Measurements from ENCODE around the gene USP6. TPM values are rescaled to one million over a fixed set of nuclear protein-coding genes. Genes with fewer than 3 reads are reported as not detected.
"Not testable (repeated sequence)": the region's sequence is repeated elsewhere in the genome, so short reads cannot be mapped to it uniquely, and the experiment has no call there.

The USP6 gene
- total and polyA plus RNA-seq, 4 donors = under 0.01 to 0.18 (median 0.05) TPM; not detected in 1

- DNase-seq (ENCODE audit: low spot score); H3K9ac ChIP-seq (ENCODE audit: low read depth in 1 of 2, low read length in 2 of 2); H3K36me3 ChIP-seq (ENCODE audit: control insufficient read depth in 4 of 4, insufficient read depth in 3 of 4, low read depth in 1 of 4, low read length in 3 of 4); H3K4me1 ChIP-seq (ENCODE audit: control insufficient read depth in 4 of 4, insufficient read depth in 4 of 4, low read length in 3 of 4); H3K27me3 ChIP-seq (ENCODE audit: control insufficient read depth in 4 of 4, insufficient read depth in 4 of 4, low read length in 3 of 4); H3K27ac ChIP-seq (ENCODE audit: low read depth in 1 of 2, low read length in 2 of 2); H3K4me3 ChIP-seq (ENCODE audit: low read depth in 1 of 3, low read length in 3 of 3); H3K9me3 ChIP-seq (ENCODE audit: control insufficient read depth in 4 of 4, low read length in 3 of 4): not testable (repeated sequence)
- WGBS = 88% methylated on average over 14 of the region's 14 CpGs
These were observed 21.0 kb downstream of the USP6 start for GRCh38 chr17:5136580-5137412.

- not testable (repeated sequence) for H3K4me3 ChIP-seq (ENCODE audit: low read depth in 1 of 3, low read length in 3 of 3); H3K27ac ChIP-seq (ENCODE audit: low read depth in 1 of 2, low read length in 2 of 2); H3K4me1 ChIP-seq (ENCODE audit: control insufficient read depth in 4 of 4, insufficient read depth in 4 of 4, low read length in 3 of 4); H3K9ac ChIP-seq (ENCODE audit: low read depth in 1 of 2, low read length in 2 of 2); H3K36me3 ChIP-seq (ENCODE audit: control insufficient read depth in 4 of 4, insufficient read depth in 3 of 4, low read depth in 1 of 4, low read length in 3 of 4); H3K9me3 ChIP-seq (ENCODE audit: control insufficient read depth in 4 of 4, low read length in 3 of 4); H3K27me3 ChIP-seq (ENCODE audit: control insufficient read depth in 4 of 4, insufficient read depth in 4 of 4, low read length in 3 of 4); DNase-seq (ENCODE audit: low spot score)
- 89% methylated on average over 15 of the region's 15 CpGs for WGBS
These were observed 21.8 kb downstream of the USP6 start for GRCh38 chr17:5137511-5138197.

GRCh38 chr17:5138198-5138544 is 22.3 kb downstream of the USP6 start:
- not testable (repeated sequence) for H3K36me3 ChIP-seq (ENCODE audit: control insufficient read depth in 4 of 4, insufficient read depth in 3 of 4, low read depth in 1 of 4, low read length in 3 of 4); H3K9ac ChIP-seq (ENCODE audit: low read depth in 1 of 2, low read length in 2 of 2); H3K9me3 ChIP-seq (ENCODE audit: control insufficient read depth in 4 of 4, low read length in 3 of 4); DNase-seq (ENCODE audit: low spot score); H3K4me3 ChIP-seq (ENCODE audit: low read depth in 1 of 3, low read length in 3 of 3); H3K27ac ChIP-seq (ENCODE audit: low read depth in 1 of 2, low read length in 2 of 2); H3K4me1 ChIP-seq (ENCODE audit: control insufficient read depth in 4 of 4, insufficient read depth in 4 of 4, low read length in 3 of 4); H3K27me3 ChIP-seq (ENCODE audit: control insufficient read depth in 4 of 4, insufficient read depth in 4 of 4, low read length in 3 of 4)
- 97% methylated on average over 9 of the region's 9 CpGs for WGBS

GRCh38 chr17:5138616-5139457 is 23.0 kb downstream of the USP6 start:
- 92% methylated on average over 24 of the region's 24 CpGs for WGBS
- TF ChIP-seq HNF4A (conservative IDR thresholded peaks at IDR 0.05) (no peak), SP1 (IDR thresholded peaks at IDR 0.05) (no peak), TAF1 (conservative IDR thresholded peaks at IDR 0.05) (no peak), CTCF (IDR thresholded peaks at IDR 0.05; ENCODE audit: low read depth, low read length, missing input control) (no peak)
- no peaks in the 10 kb centered on the region for H3K27me3 ChIP-seq (ENCODE audit: control insufficient read depth in 4 of 4, insufficient read depth in 4 of 4, low read length in 3 of 4)
- no peaks in the 10 kb centered on the region for H3K9me3 ChIP-seq (ENCODE audit: control insufficient read depth in 4 of 4, low read length in 3 of 4)
- H3K4me1 ChIP-seq (ENCODE audit: control insufficient read depth in 4 of 4, insufficient read depth in 4 of 4, low read length in 3 of 4) = no peaks in the 10 kb centered on the region
- H3K9ac ChIP-seq (ENCODE audit: low read depth in 1 of 2, low read length in 2 of 2) = no peak overlapping the region
- DNase-seq (ENCODE audit: low spot score) = no peak
- H3K4me3 ChIP-seq (ENCODE audit: low read depth in 1 of 3, low read length in 3 of 3) = no peak overlapping the region
- no peak overlapping the region for H3K27ac ChIP-seq (ENCODE audit: low read depth in 1 of 2, low read length in 2 of 2)
- H3K36me3 ChIP-seq (ENCODE audit: control insufficient read depth in 4 of 4, insufficient read depth in 3 of 4, low read depth in 1 of 4, low read length in 3 of 4) = no peaks in the 10 kb centered on the region
